ENCODE measurements around the gene FBXL13.

The FBXL13 gene

DNA sequence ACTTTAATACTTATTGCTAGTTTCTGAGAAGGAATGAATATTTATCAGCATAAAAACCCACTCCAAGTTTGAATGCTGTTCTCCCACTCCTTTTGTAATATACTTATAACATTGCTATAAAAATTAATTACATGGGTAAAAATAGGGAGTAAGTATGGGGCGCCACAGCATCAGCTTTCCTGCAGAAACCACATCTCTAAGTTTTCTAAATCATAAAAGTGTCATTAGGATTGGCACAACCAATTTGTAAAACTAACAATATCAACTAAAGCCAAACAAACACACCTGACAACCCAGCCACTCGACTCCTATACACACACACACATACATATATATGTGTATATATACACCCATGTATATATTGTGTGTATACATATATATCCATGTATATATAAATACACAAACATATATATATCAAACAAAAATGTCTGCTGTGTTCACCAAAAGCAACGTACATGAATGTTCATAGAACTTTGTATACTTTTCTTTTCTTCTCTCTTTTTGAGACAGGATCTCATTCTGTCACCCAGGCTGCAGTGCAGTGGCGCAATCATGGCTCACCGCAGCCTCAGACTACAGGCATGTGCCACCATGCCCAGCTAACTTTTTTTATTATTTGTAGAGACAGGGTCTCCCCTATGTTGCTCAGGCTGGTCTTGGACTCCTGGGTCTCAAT, 176.6 kb downstream of the FBXL13 start:
- TF ChIP-seq, protein P1, sequence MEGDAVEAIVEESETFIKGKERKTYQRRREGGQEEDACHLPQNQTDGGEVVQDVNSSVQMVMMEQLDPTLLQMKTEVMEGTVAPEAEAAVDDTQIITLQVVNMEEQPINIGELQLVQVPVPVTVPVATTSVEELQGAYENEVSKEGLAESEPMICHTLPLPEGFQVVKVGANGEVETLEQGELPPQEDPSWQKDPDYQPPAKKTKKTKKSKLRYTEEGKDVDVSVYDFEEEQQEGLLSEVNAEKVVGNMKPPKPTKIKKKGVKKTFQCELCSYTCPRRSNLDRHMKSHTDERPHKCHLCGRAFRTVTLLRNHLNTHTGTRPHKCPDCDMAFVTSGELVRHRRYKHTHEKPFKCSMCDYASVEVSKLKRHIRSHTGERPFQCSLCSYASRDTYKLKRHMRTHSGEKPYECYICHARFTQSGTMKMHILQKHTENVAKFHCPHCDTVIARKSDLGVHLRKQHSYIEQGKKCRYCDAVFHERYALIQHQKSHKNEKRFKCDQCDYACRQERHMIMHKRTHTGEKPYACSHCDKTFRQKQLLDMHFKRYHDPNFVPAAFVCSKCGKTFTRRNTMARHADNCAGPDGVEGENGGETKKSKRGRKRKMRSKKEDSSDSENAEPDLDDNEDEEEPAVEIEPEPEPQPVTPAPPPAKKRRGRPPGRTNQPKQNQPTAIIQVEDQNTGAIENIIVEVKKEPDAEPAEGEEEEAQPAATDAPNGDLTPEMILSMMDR (IDR thresholded peaks at IDR 0.05): no peak
- Histone ChIP-seq H3K36me3 (no peaks in the 10 kb centered on the region), H3K4me3 (ENCODE audit: low read depth in 1 of 2, low read length in 1 of 2) (no peak overlapping the region), H3K27ac (peak overlapping the region; percentile 68), H3K27me3 (no peaks in the 10 kb centered on the region), H3K4me1 (ENCODE audit: control insufficient read depth in 1 of 2, insufficient read depth in 1 of 2, low read depth in 1 of 2, low read length in 1 of 2) (peaks cover 17 to 25% of the 10 kb centered on the region in 2 experiments), H3K9me3 (no peaks in the 10 kb centered on the region)

DNA sequence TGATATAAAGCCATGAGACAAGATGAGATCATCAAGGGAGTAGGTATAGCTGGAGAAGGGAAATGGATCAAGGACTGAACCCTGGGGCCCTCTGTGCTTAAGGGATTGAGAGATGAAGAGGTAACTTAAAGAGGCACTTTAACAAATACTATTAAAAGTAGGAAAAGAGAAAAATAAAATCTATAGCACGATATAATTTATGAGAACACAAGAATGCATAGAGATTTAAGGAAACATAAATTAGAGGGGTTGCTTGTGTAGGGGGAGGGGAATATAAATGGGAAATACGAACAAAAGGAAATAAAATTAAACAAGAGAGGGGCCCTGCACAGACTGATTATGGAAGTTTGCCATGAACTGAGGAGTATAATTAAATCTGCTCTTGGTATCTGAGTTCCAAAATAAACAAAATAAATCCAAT, 177.4 kb downstream of the FBXL13 start:
- no peak overlapping the region for H3K4me3 ChIP-seq (ENCODE audit: low read depth in 1 of 2, low read length in 1 of 2)
- H3K36me3 ChIP-seq: no peaks in the 10 kb centered on the region
- TF ChIP-seq, protein P1 (IDR thresholded peaks at IDR 0.05): no peak
- no peak overlapping the region for H3K27ac ChIP-seq
- no peaks in the 10 kb centered on the region for H3K9me3 ChIP-seq
- peaks cover 22 to 32% of the 10 kb centered on the region in 2 experiments for H3K4me1 ChIP-seq (ENCODE audit: control insufficient read depth in 1 of 2, insufficient read depth in 1 of 2, low read depth in 1 of 2, low read length in 1 of 2)
- no peaks in the 10 kb centered on the region for H3K27me3 ChIP-seq

DNA sequence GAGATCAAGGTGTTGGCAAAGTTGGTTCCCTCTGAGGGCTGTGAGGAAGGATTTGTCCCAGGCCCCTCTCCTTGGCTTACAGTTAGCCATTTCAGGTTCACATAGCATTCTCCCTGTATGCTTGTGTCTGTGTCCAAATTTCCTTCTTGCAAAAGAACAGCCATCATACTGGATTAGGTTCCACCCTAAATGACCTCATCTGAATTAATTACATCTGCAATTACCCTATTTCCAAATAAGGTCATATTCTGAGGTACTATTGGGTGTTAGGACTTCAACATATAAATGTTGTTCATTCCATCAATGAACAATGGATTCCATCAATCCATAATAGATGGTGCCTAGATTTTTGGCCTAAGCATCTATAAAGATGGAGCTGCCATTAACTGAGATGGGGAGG, 178.0 kb downstream of the FBXL13 start:
- H3K27me3 ChIP-seq: no peaks in the 10 kb centered on the region
- H3K4me3 ChIP-seq (ENCODE audit: low read depth in 1 of 2, low read length in 1 of 2): no peak overlapping the region
- TF ChIP-seq, protein P1 (IDR thresholded peaks at IDR 0.05): no peak
- H3K27ac ChIP-seq: no peak overlapping the region
- H3K9me3 ChIP-seq: no peaks in the 10 kb centered on the region
- no peaks in the 10 kb centered on the region for H3K36me3 ChIP-seq
- peaks cover 22 to 38% of the 10 kb centered on the region in 2 experiments for H3K4me1 ChIP-seq (ENCODE audit: control insufficient read depth in 1 of 2, insufficient read depth in 1 of 2, low read depth in 1 of 2, low read length in 1 of 2)

DNA sequence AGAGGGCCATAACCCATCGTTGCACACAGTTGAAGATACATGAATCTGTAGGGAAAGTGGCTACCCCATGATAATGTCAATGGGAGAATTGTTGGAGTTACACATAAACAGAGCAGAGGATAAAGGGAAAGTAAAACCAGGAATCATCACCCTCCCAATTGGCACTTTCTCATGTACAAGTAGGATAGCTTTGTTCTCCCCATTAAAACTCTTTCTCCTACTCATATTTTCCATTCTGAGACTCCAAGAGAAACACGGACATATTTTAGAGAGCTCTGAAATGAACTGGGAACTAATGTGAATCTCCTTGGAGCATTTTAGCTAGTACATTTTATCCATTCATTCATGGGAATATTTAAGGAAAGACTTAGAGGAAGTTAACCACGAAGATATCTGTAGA, 179.0 kb downstream of the FBXL13 start:
- Histone ChIP-seq H3K27me3 (no peaks in the 10 kb centered on the region), H3K27ac (no peak overlapping the region), H3K4me1 (ENCODE audit: control insufficient read depth in 1 of 2, insufficient read depth in 1 of 2, low read depth in 1 of 2, low read length in 1 of 2) (peaks cover 26 to 42% of the 10 kb centered on the region in 2 experiments), H3K9me3 (no peaks in the 10 kb centered on the region), H3K36me3 (no peaks in the 10 kb centered on the region), H3K4me3 (ENCODE audit: low read depth in 1 of 2, low read length in 1 of 2) (no peak overlapping the region)
- TF ChIP-seq, protein P1 (IDR thresholded peaks at IDR 0.05): no peak

DNA sequence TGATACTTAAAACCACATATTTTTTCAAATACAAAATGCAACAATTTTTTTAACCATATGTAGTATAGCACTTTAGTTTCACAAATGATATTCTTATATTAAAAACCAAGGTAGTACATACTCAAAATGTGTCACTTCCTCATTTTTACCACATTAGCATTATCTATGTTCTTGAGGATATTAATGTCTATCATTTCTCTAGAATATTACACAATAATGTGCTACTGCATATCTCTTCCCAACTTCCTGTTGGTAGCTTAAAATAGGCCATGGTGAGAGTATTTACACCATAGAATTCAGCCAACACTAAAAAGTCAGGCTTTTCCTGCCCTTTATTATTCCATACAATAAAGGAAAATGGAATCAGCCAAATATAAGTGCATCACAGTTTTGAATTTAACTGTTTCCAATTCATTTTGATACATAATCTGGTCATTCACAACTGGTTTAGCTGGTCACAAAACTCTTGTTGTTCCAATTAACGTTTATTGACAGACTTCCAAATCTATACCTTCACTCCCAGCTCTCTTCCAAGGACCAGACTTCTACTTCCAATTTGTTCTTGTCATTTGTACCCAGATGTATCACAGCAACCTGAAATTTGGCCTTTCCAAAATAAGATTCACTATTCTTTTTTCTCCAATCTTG, 181.8 kb downstream of the FBXL13 start:
- no peaks in the 10 kb centered on the region for H3K27me3 ChIP-seq
- TF ChIP-seq, protein P1 (IDR thresholded peaks at IDR 0.05): no peak
- peaks cover 17 to 28% of the 10 kb centered on the region in 2 experiments for H3K4me1 ChIP-seq (ENCODE audit: control insufficient read depth in 1 of 2, insufficient read depth in 1 of 2, low read depth in 1 of 2, low read length in 1 of 2)
- H3K4me3 ChIP-seq (ENCODE audit: low read depth in 1 of 2, low read length in 1 of 2): no peak overlapping the region
- H3K9me3 ChIP-seq: no peaks in the 10 kb centered on the region
- no peaks in the 10 kb centered on the region for H3K36me3 ChIP-seq
- peak overlapping the region; percentile 21 for H3K27ac ChIP-seq
